ENCODE data around the gene SCTR.

SCTR gene

GRCh38 chr2:119428488-119429224 is 95.6 kb downstream of the SCTR start:
- DNase-seq = no peak

GRCh38 chr2:119427756-119428155 is 96.5 kb downstream of the SCTR start:
- DNase-seq = no peak

GRCh38 chr2:119426801-119427395 is 97.4 kb downstream of the SCTR start:
- no peak for DNase-seq

- no peak for DNase-seq
Observed at GRCh38 chr2:119426396-119426675, 97.9 kb downstream of the SCTR start.

GRCh38 chr2:119425620-119426395 is 98.5 kb downstream of the SCTR start:
- DNase-seq = no peak

- DNase-seq = no peak
Observed at GRCh38 chr2:119425119-119425405, 99.2 kb downstream of the SCTR start.

GRCh38 chr2:119424284-119425118 is 99.8 kb downstream of the SCTR start:
- no peak for DNase-seq

GRCh38 chr2:119423811-119424210 is 100.5 kb downstream of the SCTR start:
- no peak for DNase-seq

GRCh38 chr2:119423108-119423444 is 101.2 kb downstream of the SCTR start:
- no peak for DNase-seq

- DNase-seq = no peak
Observed at GRCh38 chr2:119422360-119423107, 101.7 kb downstream of the SCTR start.

- no peak for DNase-seq
Observed at GRCh38 chr2:119421741-119422140, 102.5 kb downstream of the SCTR start.

GRCh38 chr2:119421304-119421703 is 103.0 kb downstream of the SCTR start:
- DNase-seq = no peak

- DNase-seq = no peak
Observed at GRCh38 chr2:119419803-119420508, 104.3 kb downstream of the SCTR start.

GRCh38 chr2:119419065-119419464 is 105.2 kb downstream of the SCTR start:
- DNase-seq = peak; percentile 25

GRCh38 chr2:119417908-119418307 is 106.4 kb downstream of the SCTR start:
- DNase-seq = no peak

- no peak for DNase-seq
Observed at GRCh38 chr2:119416299-119416923, 107.9 kb downstream of the SCTR start.

GRCh38 chr2:119415630-119416029 is 108.7 kb downstream of the SCTR start:
- DNase-seq = no peak

- DNase-seq = no peak
Observed at GRCh38 chr2:119414894-119415293, 109.4 kb downstream of the SCTR start.

GRCh38 chr2:119409506-119409905 is 114.8 kb downstream of the SCTR start:
- DNase-seq = no peak

- DNase-seq = no peak
Observed at GRCh38 chr2:119408221-119408619, 116.1 kb downstream of the SCTR start.

- DNase-seq = peak; percentile 49
Observed at GRCh38 chr2:119407430-119408220, 116.7 kb downstream of the SCTR start.
